Keratinocyte (primary cell): ENCODE measurements around the gene TRIM63. TPM values are rescaled to one million over a fixed set of nuclear protein-coding genes. Genes with fewer than 3 reads are reported as not detected.

Experiments used
- DNase-seq: peaks from one replicate; pipeline ENCODE4 v3.0.0-alpha.2; 2011; ENCODE audit warnings: low read depth, missing footprints, low spot score
- FAIRE-seq: peaks from 2 replicates; lab custom pipeline; 2011; peaks lifted over from hg19 to GRCh38; lab: Jason Lieb, UNC
- H2AFZ ChIP-seq: 2 replicates; pipeline ENCODE4 v1.6.0; 2012; ENCODE audit warnings: low read length, control low read depth, inconsistent platforms; ENCODE audit not compliant: control insufficient read depth
- H3K27ac ChIP-seq: 2 replicates; pipeline ENCODE4 v1.5.1; 2011; ENCODE audit warnings: low read length; ENCODE audit not compliant: control insufficient read depth, insufficient read depth
- H3K27me3 ChIP-seq: 3 replicates; pipeline ENCODE4 v1.6.0; 2011; ENCODE audit warnings: low read length; ENCODE audit not compliant: control insufficient read depth, insufficient read depth; ENCODE audit errors: extremely low read depth
- H3K36me3 ChIP-seq, 2 experiments: 2 replicates in 1 of 2; 3 replicates in 1 of 2; pipeline ENCODE4 v1.5.1; 2011; ENCODE audit warnings: low read length in 2 of 2, mild to moderate bottlenecking in 1 of 2; ENCODE audit not compliant: control insufficient read depth in 2 of 2, insufficient read depth in 2 of 2; ENCODE audit errors: extremely low read depth in 1 of 2
- H3K4me1 ChIP-seq: 3 replicates; pipeline ENCODE4 v1.5.1; 2011; ENCODE audit warnings: low read length; ENCODE audit not compliant: control insufficient read depth, insufficient read depth; ENCODE audit errors: extremely low read depth
- H3K4me2 ChIP-seq: 3 replicates; pipeline ENCODE4 v1.6.0; 2011; ENCODE audit warnings: low read depth, low read length; ENCODE audit not compliant: control insufficient read depth, insufficient read depth; ENCODE audit errors: extremely low read depth
- H3K4me3 ChIP-seq, 3 experiments: fragments of 200-600 bp in 1 of 3; sonication (generic) in 1 of 3; 2 replicates in 2 of 3; 3 replicates in 1 of 3; pipeline ENCODE4 v1.5.1; 2011 to 2016; ENCODE audit warnings: low read length in 3 of 3, mild to moderate bottlenecking in 3 of 3, control low read depth in 2 of 3, inconsistent platforms in 1 of 3, low read depth in 1 of 3, mixed read lengths in 1 of 3, mixed run types in 1 of 3, moderate library complexity in 1 of 3; ENCODE audit not compliant: control insufficient read depth in 2 of 3, insufficient read depth in 2 of 3; ENCODE audit errors: extremely low read depth in 1 of 3
- H3K79me2 ChIP-seq: 2 replicates; pipeline ENCODE4 v1.6.0; 2012; ENCODE audit warnings: low read length; ENCODE audit not compliant: control insufficient read depth, insufficient read depth
- H3K9ac ChIP-seq: 3 replicates; pipeline ENCODE4 v1.6.0; 2011; ENCODE audit warnings: low read length; ENCODE audit not compliant: control insufficient read depth, insufficient read depth; ENCODE audit errors: extremely low read depth
- H3K9me1 ChIP-seq: 3 replicates; pipeline ENCODE4 v1.6.0; 2011; ENCODE audit warnings: low read length; ENCODE audit not compliant: control insufficient read depth, insufficient read depth; ENCODE audit errors: extremely low read depth
- H3K9me3 ChIP-seq: 2 replicates; pipeline ENCODE4 v1.5.1; 2012; ENCODE audit warnings: low read depth, low read length; ENCODE audit not compliant: control insufficient read depth
- H4K20me1 ChIP-seq: 3 replicates; pipeline ENCODE4 v1.6.0; 2011; ENCODE audit warnings: low read length; ENCODE audit not compliant: control insufficient read depth, insufficient read depth; ENCODE audit errors: extremely low read depth
- EZH2 ChIP-seq: IDR thresholded peaks from one replicate; pipeline ENCODE4 v1.6.1; 2012; ENCODE audit warnings: inconsistent platforms, mild to moderate bottlenecking, low read length, moderate library complexity
- dilution Hi-C: fragments of 300-500 bp; cut with MboI; formaldehyde crosslinking; loops from one replicate; pipeline ENCODE4 v1.7.0; 2020; ENCODE audit warnings: low sequenced_read_pairs; ENCODE audit not compliant: extremely low pct_ligation_motif_present
- polyA plus RNA-seq, 5 experiments: library from polyadenylated mRNA; depleted of rRNA in 3 of 5; stranded (reverse) in 3 of 5; stranded (forward) in 1 of 5; unstranded in 1 of 5; fragments of >200 nt; gene quantifications; 1 replicate in 1 of 5; 2 replicates in 3 of 5; 3 replicates in 1 of 5; pipeline versions ENCODE4 v1.2.1 to v1.2.3, GENCODE V29; 2011 to 2012; ENCODE audit warnings: missing spikeins in 2 of 5, low read depth in 1 of 5, low replicate concordance in 1 of 5
- TF ChIP-seq, protein P1 (sequence below), 3 experiments: IDR thresholded peaks in 1 of 3; conservative IDR thresholded peaks in 1 of 3; optimal IDR thresholded peaks in 1 of 3; 2 replicates in 2 of 3; 3 replicates in 1 of 3; pipeline versions ENCODE3 to v1.5.1; 2011; ENCODE audit warnings: low read length in 3 of 3, mild to moderate bottlenecking in 3 of 3, moderate library complexity in 2 of 3, control low read depth in 1 of 3, inconsistent platforms in 1 of 3; ENCODE audit not compliant: insufficient read depth in 2 of 3; ENCODE audit errors: extremely low read depth in 1 of 3

The TRIM63 gene
- polyA plus RNA-seq, 1 donor (not counting 4 experiments of a cell fraction or from before 2014, with no cell fraction given): not detected

DNA sequence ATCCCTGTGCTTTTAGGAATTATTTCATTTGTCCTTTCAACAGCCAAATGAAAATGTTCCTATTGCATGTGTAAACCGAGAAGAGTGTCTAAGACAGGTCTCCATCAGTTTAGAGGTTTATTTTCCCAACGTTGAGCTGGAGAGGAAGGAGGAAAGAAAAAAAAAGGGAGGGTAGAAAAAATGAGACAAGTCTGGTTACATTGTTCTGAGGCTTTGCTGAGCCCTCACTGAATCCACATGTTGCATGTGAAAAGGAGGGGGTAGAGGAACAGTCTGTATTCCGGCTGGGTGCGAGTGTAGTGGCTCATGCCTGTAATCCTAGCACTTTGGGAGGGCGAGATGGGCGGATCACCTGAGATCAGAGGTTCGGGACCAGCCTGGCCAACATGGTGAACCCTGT lies 25.0 kb upstream of the TRIM63 start:
- Histone ChIP-seq H3K9ac (no peak overlapping the region), H3K36me3 (no peaks in the 10 kb centered on the region), H3K9me1 (no peaks in the 10 kb centered on the region), H3K4me2 (no peak overlapping the region), H3K79me2 (no peaks in the 10 kb centered on the region), H2AFZ (peak overlapping the region; percentile 21), H4K20me1 (no peaks in the 10 kb centered on the region), H3K4me3 (no peak overlapping the region), H3K4me1 (peaks cover 27% of the 10 kb centered on the region), H3K27ac (no peak overlapping the region), H3K9me3 (no peaks in the 10 kb centered on the region), H3K27me3 (no peaks in the 10 kb centered on the region)
- TF ChIP-seq, protein P1, sequence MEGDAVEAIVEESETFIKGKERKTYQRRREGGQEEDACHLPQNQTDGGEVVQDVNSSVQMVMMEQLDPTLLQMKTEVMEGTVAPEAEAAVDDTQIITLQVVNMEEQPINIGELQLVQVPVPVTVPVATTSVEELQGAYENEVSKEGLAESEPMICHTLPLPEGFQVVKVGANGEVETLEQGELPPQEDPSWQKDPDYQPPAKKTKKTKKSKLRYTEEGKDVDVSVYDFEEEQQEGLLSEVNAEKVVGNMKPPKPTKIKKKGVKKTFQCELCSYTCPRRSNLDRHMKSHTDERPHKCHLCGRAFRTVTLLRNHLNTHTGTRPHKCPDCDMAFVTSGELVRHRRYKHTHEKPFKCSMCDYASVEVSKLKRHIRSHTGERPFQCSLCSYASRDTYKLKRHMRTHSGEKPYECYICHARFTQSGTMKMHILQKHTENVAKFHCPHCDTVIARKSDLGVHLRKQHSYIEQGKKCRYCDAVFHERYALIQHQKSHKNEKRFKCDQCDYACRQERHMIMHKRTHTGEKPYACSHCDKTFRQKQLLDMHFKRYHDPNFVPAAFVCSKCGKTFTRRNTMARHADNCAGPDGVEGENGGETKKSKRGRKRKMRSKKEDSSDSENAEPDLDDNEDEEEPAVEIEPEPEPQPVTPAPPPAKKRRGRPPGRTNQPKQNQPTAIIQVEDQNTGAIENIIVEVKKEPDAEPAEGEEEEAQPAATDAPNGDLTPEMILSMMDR (optimal IDR thresholded peaks at IDR 0.05 in 1 of 3, IDR thresholded peaks at IDR 0.05 in 1 of 3, conservative IDR thresholded peaks at IDR 0.05 in 1 of 3; ENCODE audit: extremely low read depth in 1 of 3, insufficient read depth in 2 of 3, low read length in 3 of 3): no peak
- TF ChIP-seq EZH2: no peak
- dilution Hi-C loops: no loop called here
- no peak for FAIRE-seq
- no peak for DNase-seq

DNA sequence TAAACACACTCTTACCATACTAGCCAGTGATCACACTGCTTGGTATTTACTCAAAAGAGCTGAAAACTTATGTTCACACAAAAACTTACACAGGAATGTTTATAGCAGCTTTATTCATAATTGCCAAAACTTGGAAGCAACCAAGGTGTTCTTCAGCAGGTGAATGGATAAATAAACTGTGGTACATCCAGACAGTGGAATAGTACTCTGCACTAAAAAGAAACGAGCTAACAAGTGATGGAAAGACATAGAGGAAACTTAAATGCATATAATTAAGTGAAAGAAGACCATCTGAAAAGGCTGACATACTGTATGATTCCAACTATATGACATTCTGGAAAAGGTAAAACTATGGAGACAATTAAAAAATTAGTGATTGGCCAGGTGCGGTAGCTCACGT lies 23.5 kb upstream of the TRIM63 start:
- Histone ChIP-seq H4K20me1 (no peaks in the 10 kb centered on the region), H3K9ac (no peak overlapping the region), H3K9me1 (no peaks in the 10 kb centered on the region), H3K27ac (no peak overlapping the region), H3K4me2 (no peak overlapping the region), H3K27me3 (no peaks in the 10 kb centered on the region), H3K79me2 (no peaks in the 10 kb centered on the region), H3K4me3 (no peak overlapping the region), H3K36me3 (no peaks in the 10 kb centered on the region), H3K4me1 (peaks cover 23% of the 10 kb centered on the region), H2AFZ (no peak overlapping the region), H3K9me3 (no peaks in the 10 kb centered on the region)
- FAIRE-seq (no peak), DNase-seq (no peak)
- dilution Hi-C loops: no loop called here
- TF ChIP-seq, protein P1 (optimal IDR thresholded peaks at IDR 0.05 in 1 of 3, IDR thresholded peaks at IDR 0.05 in 1 of 3, conservative IDR thresholded peaks at IDR 0.05 in 1 of 3; ENCODE audit: extremely low read depth in 1 of 3, insufficient read depth in 2 of 3, low read length in 3 of 3): no peak
- TF ChIP-seq EZH2: no peak
